MCF 10A (cell line): ENCODE results near the gene GRM8. TPM values are rescaled to one million over a fixed set of nuclear protein-coding genes. Genes with fewer than 3 reads are reported as not detected.

Source experiments
- BruUV-seq: library from RNA; stranded (reverse); fragments of 400-500 nt; replicated peaks from 2 replicates; lab custom pipeline; 2021; lab: Mats Ljungman, UMichigan
- CTCF ChIA-PET: fragments of 300-600 bp; sonication (Branson Sonifier 250); formaldehyde crosslinking; extraction: SDS; loops from one replicate; lab custom pipeline; 2021; ENCODE audit warnings: antibody characterized with exemption, inconsistent platforms; lab: Yijun Ruan, JAX
- POLR2A ChIA-PET: fragments of 300-600, 350-650 bp; sonication (Branson Sonifier 250); formaldehyde crosslinking; extraction: SDS; loops from one replicate; lab custom pipeline; 2020; ENCODE audit warnings: antibody characterized with exemption, inconsistent platforms; lab: Yijun Ruan, JAX
- DNase-seq: peaks from one replicate; pipeline ENCODE4 v3.0.0-alpha.2; 2018; ENCODE audit not compliant: unreplicated experiment
- H3K27ac Mint-ChIP-seq: one replicate; pipeline ENCODE4 v1.8.0; 2022; ENCODE audit warnings: mild to moderate bottlenecking, low read depth, mixed read lengths; ENCODE audit not compliant: unreplicated experiment
- H3K27me3 Mint-ChIP-seq: one replicate; pipeline ENCODE4 v1.8.0; 2022; ENCODE audit warnings: mixed read lengths; ENCODE audit not compliant: insufficient read depth, unreplicated experiment
- H3K36me3 Mint-ChIP-seq: one replicate; pipeline ENCODE4 v1.8.0; 2022; ENCODE audit warnings: mild to moderate bottlenecking, moderate library complexity, mixed read lengths; ENCODE audit not compliant: insufficient read depth, unreplicated experiment
- H3K4me1 Mint-ChIP-seq: one replicate; pipeline ENCODE4 v1.8.0; 2022; ENCODE audit warnings: mixed read lengths; ENCODE audit not compliant: insufficient read depth, unreplicated experiment
- H3K4me3 Mint-ChIP-seq: one replicate; pipeline ENCODE4 v1.8.0; 2022; ENCODE audit warnings: mild to moderate bottlenecking, moderate library complexity, mixed read lengths; ENCODE audit not compliant: unreplicated experiment
- H3K9me3 Mint-ChIP-seq: one replicate; pipeline ENCODE4 v1.8.0; 2022; ENCODE audit warnings: mixed read lengths; ENCODE audit not compliant: unreplicated experiment
- CTCF ChIP-seq: fragments of 200-600 bp; IDR thresholded peaks from one replicate; pipeline ENCODE4 v1.8.0; 2022; ENCODE audit warnings: antibody characterized with exemption, mild to moderate bottlenecking; ENCODE audit not compliant: unreplicated experiment
- intact Hi-C: fragments of 100-400 bp; cut with micrococcal nuclease; formaldehyde crosslinking; loops from 2 replicates; pipeline ENCODE4 v1.14.1; 2022
- total RNA-seq: library from RNA; stranded (reverse); gene quantifications from 2 replicates; pipeline ENCODE4 v1.2.3, GENCODE V29; 2022

Gene GRM8
- total RNA-seq, 1 experiment from 2014 or later = not detected

DNA sequence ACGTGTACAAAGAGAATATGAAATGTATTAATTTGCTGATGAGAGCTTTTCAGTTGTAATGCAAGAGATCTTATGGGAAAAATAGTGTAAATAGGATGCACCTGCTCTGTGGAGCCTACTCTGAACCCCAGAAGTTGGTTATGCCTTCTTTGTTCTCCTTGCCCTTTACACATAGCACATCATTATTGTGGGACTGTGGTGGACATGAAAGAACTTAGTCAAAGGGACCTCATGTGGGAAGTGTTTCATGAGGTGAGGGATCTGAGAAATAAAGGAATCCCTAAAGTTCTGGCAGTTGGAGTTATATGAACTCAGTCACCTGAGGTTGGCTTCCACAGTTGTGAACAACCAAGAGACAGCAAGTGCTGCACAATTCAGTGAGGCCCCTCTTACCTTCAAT, 66.1 kb downstream of the GRM8 start:
- DNase-seq = no peak
- Mint-ChIP-seq H3K27me3 (peaks cover 44% of the 10 kb centered on the region), H3K36me3 (no peaks in the 10 kb centered on the region), H3K27ac (no peak overlapping the region), H3K4me1 (no peaks in the 10 kb centered on the region), H3K4me3 (no peak overlapping the region), H3K9me3 (no peaks in the 10 kb centered on the region)
- no peak for TF ChIP-seq CTCF
- ChIA-PET POLR2A (no interaction called here), CTCF (no interaction called here)
- intact Hi-C loops = no loop called here
- no TSS peak for BruUV-seq

DNA sequence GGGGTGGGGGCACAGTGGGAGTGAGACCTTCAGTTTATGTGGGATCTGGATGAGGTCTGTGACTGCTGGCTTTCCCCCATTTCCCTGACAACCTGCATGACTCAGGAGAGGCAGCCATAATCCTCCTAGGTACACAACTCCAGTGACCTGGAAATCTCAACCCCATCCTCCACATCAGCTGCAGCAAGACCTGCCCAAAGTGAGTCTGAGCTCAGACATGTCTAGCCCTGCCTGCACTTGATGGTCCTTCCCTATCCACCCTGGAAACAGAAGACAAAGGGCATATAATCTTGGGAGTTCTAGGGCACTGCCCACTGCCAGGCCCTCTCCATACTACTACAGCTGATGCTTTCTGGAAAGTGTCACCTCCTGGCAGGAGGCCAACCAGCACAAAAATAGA, 75.6 kb downstream of the GRM8 start:
- peaks cover 11% of the 10 kb centered on the region for H3K27me3 Mint-ChIP-seq
- DNase-seq = no peak
- intact Hi-C loops = no loop called here
- POLR2A ChIA-PET = no interaction called here
- H3K27ac Mint-ChIP-seq = no peak overlapping the region
- TF ChIP-seq CTCF = no peak
- H3K36me3 Mint-ChIP-seq = no peaks in the 10 kb centered on the region
- CTCF ChIA-PET = interaction anchor here (0.6 kb wide), 1 partner anchor 320 kb away, joined by 3 read pairs; no protein-coding TSS in a partner anchor
- no peaks in the 10 kb centered on the region for H3K4me1 Mint-ChIP-seq
- H3K9me3 Mint-ChIP-seq = peaks cover 31% of the 10 kb centered on the region
- no peak overlapping the region for H3K4me3 Mint-ChIP-seq
- no TSS peak for BruUV-seq

DNA sequence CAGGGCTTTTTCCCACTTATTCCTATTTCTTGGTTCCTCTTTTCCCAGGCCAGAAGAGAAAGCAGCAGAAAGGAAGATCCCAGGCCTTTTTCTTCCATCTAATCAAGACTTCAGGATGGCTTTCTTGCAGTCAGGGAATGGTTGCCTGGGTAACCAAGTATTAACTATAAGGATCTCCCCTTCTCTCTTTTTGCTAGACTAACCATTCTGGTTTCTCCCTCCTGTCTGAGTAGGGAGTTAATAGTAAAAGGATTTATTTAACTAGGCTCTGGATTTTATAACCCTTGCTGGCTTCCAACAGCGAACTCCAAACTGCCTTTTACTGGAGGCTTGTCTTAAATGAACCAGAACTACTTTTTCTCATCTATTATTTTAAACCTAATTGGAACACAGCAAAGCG, 90.4 kb downstream of the GRM8 start:
- intact Hi-C loops = no loop called here
- ChIA-PET POLR2A (no interaction called here), CTCF (interaction anchor here (0.8 kb wide), 2 partner anchors 20 to 166 kb away, joined by 3 read pairs; no protein-coding TSS in a partner anchor)
- no TSS peak for BruUV-seq
- no peak for DNase-seq
- Mint-ChIP-seq H3K27ac (no peak overlapping the region), H3K4me1 (no peaks in the 10 kb centered on the region), H3K27me3 (peaks cover 29% of the 10 kb centered on the region), H3K9me3 (no peaks in the 10 kb centered on the region), H3K4me3 (no peak overlapping the region), H3K36me3 (no peaks in the 10 kb centered on the region)
- TF ChIP-seq CTCF = no peak

DNA sequence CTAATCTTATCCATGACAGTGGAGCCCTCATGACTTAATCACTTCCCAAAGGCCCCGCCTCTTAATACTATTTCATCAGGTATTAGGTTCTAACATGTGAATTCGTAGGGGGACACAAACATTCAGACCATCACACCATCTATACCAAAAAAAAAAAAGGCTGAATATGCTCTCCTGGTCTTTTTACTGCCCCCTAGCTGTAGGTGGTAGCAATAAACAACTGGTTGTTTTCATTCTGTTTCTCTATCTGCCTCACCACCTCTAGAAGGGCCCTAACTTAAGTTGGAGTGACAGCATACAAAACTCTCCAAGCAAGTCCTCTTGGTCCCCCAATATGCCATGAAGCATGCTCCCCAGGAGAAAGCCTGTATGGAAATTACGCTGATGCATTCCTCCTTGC, 94.1 kb downstream of the GRM8 start:
- Mint-ChIP-seq H3K4me3 (no peak overlapping the region), H3K4me1 (no peaks in the 10 kb centered on the region), H3K27ac (no peak overlapping the region), H3K9me3 (no peaks in the 10 kb centered on the region), H3K36me3 (no peaks in the 10 kb centered on the region), H3K27me3 (peaks cover 40% of the 10 kb centered on the region)
- ChIA-PET POLR2A (no interaction called here), CTCF (interaction anchor here (0.6 to 0.7 kb wide), 3 partner anchors 12 to 284 kb away, joined by 3 to 4 read pairs (median 3); no protein-coding TSS in a partner anchor)
- peak; percentile 35 for TF ChIP-seq CTCF
- DNase-seq = peak; percentile 31
- BruUV-seq = no TSS peak
- intact Hi-C loops = no loop called here
